Ovary (tissue), 10 donors: ENCODE measurements around the gene ENPP5. TPM values are rescaled to one million over a fixed set of nuclear protein-coding genes. Genes with fewer than 3 reads are reported as not detected.

Experiments used
- DNase-seq, 5 donors: peaks; one replicate each; pipeline ENCODE4 v3.0.0-alpha.2; 2019 to 2020
- H3K27ac ChIP-seq, 2 donors: fragments of 200-600 bp; one replicate each; pipeline versions ENCODE4 v1.5.1 to v1.8.0; 2019 to 2022
- H3K27me3 ChIP-seq: fragments of 200-600 bp; one replicate; pipeline ENCODE4 v1.8.0; 2022
- H3K36me3 ChIP-seq: fragments of 200-600 bp; sonication (generic); one replicate; pipeline ENCODE4 v1.5.1; 2019
- H3K4me1 ChIP-seq: one replicate; pipeline ENCODE4 v1.8.1; 2013; ENCODE audit warnings: mild to moderate bottlenecking, moderate library complexity; ENCODE audit not compliant: insufficient read depth
- H3K4me3 ChIP-seq: fragments of 200-600 bp; sonication (generic); one replicate; pipeline ENCODE4 v1.5.1; 2017
- H3K9me3 ChIP-seq, 2 donors: fragments of 200-600 bp in 1 of 2; sonication (generic) in 1 of 2; one replicate each; pipeline versions ENCODE4 v1.5.1 to v1.8.1; 2013 to 2019; ENCODE audit warnings: mild to moderate bottlenecking in 1 of 2, moderate library complexity in 1 of 2
- EP300 ChIP-seq: sonication (generic); formaldehyde crosslinking; IDR thresholded peaks from one replicate; pipeline ENCODE4 v1.6.1; 2017; ENCODE audit warnings: antibody characterized with exemption
- POLR2A ChIP-seq: fragments of 450-650 bp; IDR thresholded peaks from one replicate; pipeline ENCODE4 v1.6.1; 2017; ENCODE audit warnings: antibody characterized with exemption, mild to moderate bottlenecking, moderate library complexity
- WGBS, 3 donors: extraction: QIAGEN DNeasy Blood & Tissue Kit in 1 of 3; methylation state at CpG; one replicate each; pipeline versions ENCODE4 v1.1.5 to v1.1.7; 2013 to 2017; 5-methylcytosine and 5-hydroxymethylcytosine counted together
- intact Hi-C, 4 donors: fragments of 100-400 bp; cut with DNase I; formaldehyde crosslinking; loops; one replicate each; pipeline versions ENCODE4 v1.11.0 to v1.15.1; 2022 to 2023
- long read RNA-seq, 3 donors: library from polyadenylated mRNA in 2 of 3; unstranded in 2 of 3; transcript quantifications; one replicate each; pipeline ENCODE4 v2.0.0 and lab custom pipeline, GENCODE V29; 2021 to 2026
- polyA plus RNA-seq, 2 donors: library from polyadenylated mRNA; stranded (reverse); fragments of 200-250 nt in 1 of 2; fragments of 350-450 nt in 1 of 2; fragmentation: Illumina TruSeq in 1 of 2; extraction: RNeasy Lipid Tissue Mini Kit (QIAGEN cat#74804) in 1 of 2; gene quantifications; one replicate each; pipeline ENCODE4 v1.2.3, GENCODE V29; 2013 to 2014
- total RNA-seq, 7 donors: library from RNA; depleted of rRNA in 2 of 7; stranded (reverse); fragments of >200 nt in 2 of 7; fragmentation: NEBNext Ultra II Directional in 3 of 7; extraction: Animal tissue kit (Norgen Biotek cat#: 25700) in 3 of 7; gene quantifications; one replicate each; pipeline versions ENCODE4 v1.1.0 to v1.2.4, GENCODE V29; 2016 to 2023
- TF ChIP-seq, protein P1 (sequence below), 3 donors: fragments of 450-650 bp in 2 of 3; fragments of 200-600 bp in 1 of 3; IDR thresholded peaks; one replicate each; pipeline versions ENCODE4 v1.5.1 to v1.8.0; 2016 to 2022; ENCODE audit warnings: antibody characterized with exemption in 3 of 3, mild to moderate bottlenecking in 1 of 3
- donor health status: DM: no; HTN: no; CAD: no; lungs with moderate emphysema.
- donor health status: DM: no; HTN: no; CAD: no.
- donor health status: Bipolar disorder and iron deficiency.
- donor health status: DM: yes; HTN: yes; CAD: no.
- donor health status: DM: no; HTN: no; CAD: no.
- donor health status: DM: yes; HTN: yes; CAD: no.

ENPP5 gene
- total RNA-seq (10 to 100 TPM in 1 of 7 donors, 1 to 10 TPM in 6; 4.7 to 12.2 (median 8.4) TPM), polyA plus RNA-seq (1 to 10 TPM; 4.5 to 8.2 TPM)
- long read RNA-seq, donor 1, transcript ENPP5-201 (4 exons, 2,544 nt): major isoform, 10 of 21 reads
- long read RNA-seq, donor 1, partial matches to known transcripts: 6 of 21 reads
- long read RNA-seq, donor 1, other reads (novel, unspliced or antisense): 4 of 21 reads
- long read RNA-seq, donor 2, partial matches to known transcripts: 0 of 2 reads
- long read RNA-seq, donor 2, other reads (novel, unspliced or antisense): 0 of 2 reads
- long read RNA-seq, donor 3, transcript ENPP5-201 (4 exons, 2,544 nt): major isoform, 7 of 10 reads
- long read RNA-seq, donor 3, partial matches to known transcripts: 0 of 10 reads
- long read RNA-seq, donor 3, other reads (novel, unspliced or antisense): 3 of 10 reads

- H3K4me1 ChIP-seq: no peaks in the 10 kb centered on the region
- 1 to 3% (median 2%) methylated on average over 28 to 49 of the region's 49 CpGs for WGBS, 3 donors
- intact Hi-C loops: no loop called here
- H3K27me3 ChIP-seq: no peaks in the 10 kb centered on the region
- TF ChIP-seq, protein P1, sequence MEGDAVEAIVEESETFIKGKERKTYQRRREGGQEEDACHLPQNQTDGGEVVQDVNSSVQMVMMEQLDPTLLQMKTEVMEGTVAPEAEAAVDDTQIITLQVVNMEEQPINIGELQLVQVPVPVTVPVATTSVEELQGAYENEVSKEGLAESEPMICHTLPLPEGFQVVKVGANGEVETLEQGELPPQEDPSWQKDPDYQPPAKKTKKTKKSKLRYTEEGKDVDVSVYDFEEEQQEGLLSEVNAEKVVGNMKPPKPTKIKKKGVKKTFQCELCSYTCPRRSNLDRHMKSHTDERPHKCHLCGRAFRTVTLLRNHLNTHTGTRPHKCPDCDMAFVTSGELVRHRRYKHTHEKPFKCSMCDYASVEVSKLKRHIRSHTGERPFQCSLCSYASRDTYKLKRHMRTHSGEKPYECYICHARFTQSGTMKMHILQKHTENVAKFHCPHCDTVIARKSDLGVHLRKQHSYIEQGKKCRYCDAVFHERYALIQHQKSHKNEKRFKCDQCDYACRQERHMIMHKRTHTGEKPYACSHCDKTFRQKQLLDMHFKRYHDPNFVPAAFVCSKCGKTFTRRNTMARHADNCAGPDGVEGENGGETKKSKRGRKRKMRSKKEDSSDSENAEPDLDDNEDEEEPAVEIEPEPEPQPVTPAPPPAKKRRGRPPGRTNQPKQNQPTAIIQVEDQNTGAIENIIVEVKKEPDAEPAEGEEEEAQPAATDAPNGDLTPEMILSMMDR (IDR thresholded peaks at IDR 0.05): no peak
- TF ChIP-seq POLR2A: no peak
- no peak for TF ChIP-seq EP300
- no peak within 1 kb of the TSS for H3K27ac ChIP-seq
- H3K4me3 ChIP-seq: peak within 1 kb of the TSS; percentile 56
- DNase-seq: peak; percentile 76 to 85 (median 79)
- no peaks in the 10 kb centered on the region for H3K9me3 ChIP-seq
- H3K36me3 ChIP-seq: no peaks in the 10 kb centered on the region
These were observed at the start of gene ENPP5 for GRCh38 chr6:46170357-46171289. Gene ENPP5, minus strand, starts transcription at chr6:46170980. Its CDS starts 2,718 bp downstream, at chr6:46168262.

- Histone ChIP-seq H3K4me1 (no peaks in the 10 kb centered on the region), H3K27me3 (no peaks in the 10 kb centered on the region), H3K36me3 (no peaks in the 10 kb centered on the region), H3K27ac (no peak overlapping the region), H3K4me3 (no peak overlapping the region), H3K9me3 (no peaks in the 10 kb centered on the region)
- TF ChIP-seq POLR2A (no peak), EP300 (no peak)
- TF ChIP-seq, protein P1 (IDR thresholded peaks at IDR 0.05): no peak
- intact Hi-C loops: loop anchor here (5.0 to 10.0 kb wide), 7 partner anchors 178 to 565 kb away; no protein-coding TSS in a partner anchor
- DNase-seq: no peak
These were observed 48.9 kb upstream of the ENPP5 start for GRCh38 chr6:46219661-46220060.

GRCh38 chr6:46218457-46218856, 47.7 kb upstream of the ENPP5 start:
- TF ChIP-seq EP300: no peak
- TF ChIP-seq, protein P1 (IDR thresholded peaks at IDR 0.05): no peak
- no peak overlapping the region for H3K27ac ChIP-seq
- intact Hi-C loops: loop anchor here in 3 of 4 donors (5.0 to 10.0 kb wide), 3 partner anchors 179 to 566 kb away; no protein-coding TSS in a partner anchor

DNA sequence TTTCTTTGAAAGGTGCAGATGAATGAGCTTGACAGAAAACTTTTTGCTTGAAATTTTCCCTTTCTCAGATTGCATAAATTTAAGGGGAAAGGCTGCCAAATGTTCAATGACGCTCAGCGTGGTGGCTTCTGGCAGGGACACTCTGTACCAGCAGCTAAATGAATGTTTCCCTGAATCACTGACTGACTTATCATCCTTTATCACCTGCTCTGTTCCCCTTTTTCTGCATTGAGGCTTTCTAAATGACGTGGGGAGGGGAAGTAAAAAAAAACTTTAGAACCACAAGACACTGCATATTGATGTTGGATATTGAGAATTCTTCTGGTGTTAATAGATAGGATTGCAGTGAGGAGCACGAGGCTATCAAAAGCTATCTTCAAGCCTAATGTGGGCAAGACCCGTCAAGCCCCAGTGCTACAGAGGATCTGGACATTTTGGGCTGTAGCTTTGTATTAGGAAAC, 46.9 kb upstream of the ENPP5 start:
- Histone ChIP-seq H3K4me1 (no peaks in the 10 kb centered on the region), H3K4me3 (no peak overlapping the region), H3K27ac (no peak overlapping the region), H3K36me3 (no peaks in the 10 kb centered on the region), H3K9me3 (no peaks in the 10 kb centered on the region), H3K27me3 (no peaks in the 10 kb centered on the region)
- intact Hi-C loops: loop anchor here in 3 of 4 donors (5.0 to 10.0 kb wide), 3 partner anchors 180 to 567 kb away; no protein-coding TSS in a partner anchor
- no peak for DNase-seq
- WGBS, 3 donors: 63 to 69% (median 69%) methylated on average over 5 of the region's 5 CpGs
- TF ChIP-seq EP300 (peak; percentile 95), POLR2A (no peak)
- TF ChIP-seq, protein P1 (IDR thresholded peaks at IDR 0.05): no peak

More at GRCh38 chr6:46218457-46218856, 47.7 kb upstream of the ENPP5 start:
- no peaks in the 10 kb centered on the region for H3K36me3 ChIP-seq
- no peaks in the 10 kb centered on the region for H3K4me1 ChIP-seq
- no peaks in the 10 kb centered on the region for H3K27me3 ChIP-seq
- no peak overlapping the region for H3K4me3 ChIP-seq
- WGBS, 3 donors: 91 to 95% (median 91%) methylated on average over 2 of the region's 2 CpGs
- H3K9me3 ChIP-seq: no peaks in the 10 kb centered on the region
- no peak for DNase-seq
